CD4-positive, alpha-beta T cell (primary cell): ENCODE data around the gene PITX3. TPM values are rescaled to one million over a fixed set of nuclear protein-coding genes. Genes with fewer than 3 reads are reported as not detected.
"Not testable (repeated sequence)": the region's sequence is repeated elsewhere in the genome, so short reads cannot be mapped to it uniquely, and the experiment has no call there.

Experiments
- ATAC-seq: fragments of 200-7000 bp; cut with Tn5 transposase; one replicate; pipeline ENCODE4 v1.10.0; 2022; ENCODE audit warnings: mild to moderate bottlenecking; ENCODE audit not compliant: poor library complexity
- CTCF ChIA-PET: fragments of 350-600 bp; sonication (Branson Sonifier 250); formaldehyde crosslinking; loops from one replicate; lab custom pipeline; 2021; ENCODE audit warnings: antibody characterized with exemption, inconsistent platforms; lab: Charles Lee
- POLR2A ChIA-PET: fragments of 350-600 bp; sonication (Branson Sonifier 250); formaldehyde crosslinking; loops from one replicate; lab custom pipeline; 2021; ENCODE audit warnings: antibody characterized with exemption, inconsistent platforms; lab: Charles Lee
- DNase-seq, 14 experiments: peaks; one replicate each; pipeline ENCODE4 v3.0.0-alpha.2; 2013 to 2020; ENCODE audit warnings: mixed read lengths in 2 of 14
- H3K27ac ChIP-seq, 2 donors: one replicate each; pipeline versions ENCODE4 v1.5.1 to v1.7.0; 2013; ENCODE audit warnings: low read length in 2 of 2, low read depth in 1 of 2, mild to moderate bottlenecking in 1 of 2
- H3K27me3 ChIP-seq, 2 experiments: 1 replicate in 1 of 2; 2 replicates in 1 of 2; pipeline versions ENCODE4 v1.6.1 to v1.7.0; 2013; ENCODE audit warnings: low read length in 2 of 2, control low read depth in 1 of 2, mild to moderate bottlenecking in 1 of 2, moderate library complexity in 1 of 2; ENCODE audit not compliant: insufficient read depth in 2 of 2, control insufficient read depth in 1 of 2
- H3K36me3 ChIP-seq: one replicate; pipeline ENCODE4 v1.6.1; 2013; ENCODE audit warnings: low read length, control low read depth; ENCODE audit not compliant: insufficient read depth
- H3K4me1 ChIP-seq: one replicate; pipeline ENCODE4 v1.6.1; 2013; ENCODE audit warnings: low read length, control low read depth; ENCODE audit not compliant: insufficient read depth
- H3K4me3 ChIP-seq: one replicate; pipeline ENCODE4 v1.5.1; 2013; ENCODE audit warnings: mild to moderate bottlenecking, low read length, moderate library complexity
- H3K9me3 ChIP-seq, 2 experiments: 1 replicate in 1 of 2; 2 replicates in 1 of 2; pipeline versions ENCODE4 v1.6.1 to v1.7.0; 2013; ENCODE audit warnings: low read length in 2 of 2, mild to moderate bottlenecking in 2 of 2, control low read depth in 1 of 2, moderate library complexity in 1 of 2; ENCODE audit not compliant: control insufficient read depth in 1 of 2, insufficient read depth in 1 of 2
- H3K27ac Mint-ChIP-seq: one replicate; pipeline ENCODE4 v1.8.0; 2020; ENCODE audit warnings: mixed read lengths
- H3K27me3 Mint-ChIP-seq: one replicate; pipeline ENCODE4 v1.8.0; 2021; ENCODE audit warnings: mixed read lengths
- H3K36me3 Mint-ChIP-seq: one replicate; pipeline ENCODE4 v1.8.0; 2021; ENCODE audit warnings: low read depth, mixed read lengths
- H3K4me1 Mint-ChIP-seq: one replicate; pipeline ENCODE4 v1.8.0; 2021; ENCODE audit warnings: low read depth, mixed read lengths
- H3K4me3 Mint-ChIP-seq: one replicate; pipeline ENCODE4 v1.8.0; 2020; ENCODE audit warnings: mild to moderate bottlenecking, mixed read lengths
- H3K9me3 Mint-ChIP-seq: one replicate; pipeline ENCODE4 v1.8.0; 2020; ENCODE audit warnings: mixed read lengths
- CTCF ChIP-seq: fragments of 200-600 bp; IDR thresholded peaks from one replicate; pipeline ENCODE4 v1.8.0; 2022; ENCODE audit warnings: antibody characterized with exemption, mild to moderate bottlenecking
- intact Hi-C, 2 experiments: fragments of 100-400 bp; cut with DNase I in 1 of 2; cut with micrococcal nuclease in 1 of 2; formaldehyde crosslinking; loops; one replicate each; pipeline versions ENCODE4 v1.15.1 to v1.9.0; 2023 to 2025; cut with DNase I, micrococcal nuclease
- total RNA-seq, 174 experiments: library from RNA in 2 of 174; stranded (reverse) in 2 of 174; gene quantifications; one replicate each; pipeline ENCODE4 v1.2.3 and lab custom pipeline; 2021 to 2026

Gene PITX3
- total RNA-seq, 2 experiments from 2014 or later: not detected

GRCh38 chr10:102220612-102221011, 20.7 kb downstream of the PITX3 start:
- DNase-seq: no peak
- ChIA-PET POLR2A (no interaction called here), CTCF (interaction anchor here (1.2 to 4.1 kb wide), 4 partner anchors 9 to 132 kb away, joined by 3 to 15 read pairs (median 4); no protein-coding TSS in a partner anchor)
- H3K4me1 Mint-ChIP-seq: peaks cover under 1% of the 10 kb centered on the region
- ATAC-seq: no peak
- TF ChIP-seq CTCF: no peak
- H3K27me3 Mint-ChIP-seq: peaks cover 23% of the 10 kb centered on the region
- H3K36me3 ChIP-seq: no peaks in the 10 kb centered on the region
- H3K9me3 Mint-ChIP-seq: no peaks in the 10 kb centered on the region
- no peaks in the 10 kb centered on the region for H3K36me3 Mint-ChIP-seq
- no peaks in the 10 kb centered on the region for H3K9me3 ChIP-seq
- H3K27ac ChIP-seq: no peak overlapping the region
- H3K27me3 ChIP-seq: no peaks in the 10 kb centered on the region
- H3K4me1 ChIP-seq: peaks cover 2% of the 10 kb centered on the region
- H3K4me3 Mint-ChIP-seq: no peak overlapping the region
- no peak overlapping the region for H3K27ac Mint-ChIP-seq
- no peak overlapping the region for H3K4me3 ChIP-seq
- intact Hi-C loops: no loop called here

DNA sequence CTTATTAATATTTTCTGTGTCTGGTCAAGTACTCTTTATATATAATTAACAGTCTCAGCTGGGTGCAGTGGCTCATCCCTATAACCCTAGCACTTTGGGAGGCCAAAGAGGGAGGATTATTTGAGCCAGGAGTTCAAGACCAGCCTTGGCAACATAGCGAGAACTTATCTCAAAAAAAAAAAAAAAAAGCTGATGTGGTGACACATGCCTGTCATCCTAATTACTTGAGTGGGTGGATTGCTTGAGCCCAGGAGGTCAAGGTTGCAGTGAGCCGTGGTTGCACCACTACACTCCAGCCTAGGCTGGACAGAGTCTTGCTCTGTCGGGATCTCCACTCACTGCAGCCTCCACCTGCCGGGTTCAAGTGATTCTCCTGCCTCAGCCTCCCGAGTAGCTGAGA, 21.9 kb downstream of the PITX3 start:
- no peak for ATAC-seq
- no peak overlapping the region for H3K27ac Mint-ChIP-seq
- Histone ChIP-seq H3K27me3 (no peaks in the 10 kb centered on the region), H3K27ac (no peak overlapping the region), H3K4me3 (no peak overlapping the region), H3K4me1 (no peaks in the 10 kb centered on the region), H3K9me3 (no peaks in the 10 kb centered on the region), H3K36me3 (no peaks in the 10 kb centered on the region)
- no peak for TF ChIP-seq CTCF
- peaks cover 23% of the 10 kb centered on the region for H3K27me3 Mint-ChIP-seq
- no peaks in the 10 kb centered on the region for H3K4me1 Mint-ChIP-seq
- CTCF ChIA-PET: interaction anchor here (1.1 to 4.1 kb wide), 3 partner anchors 11 to 133 kb away, joined by 3 to 15 read pairs (median 3); no protein-coding TSS in a partner anchor
- POLR2A ChIA-PET: no interaction called here
- H3K36me3 Mint-ChIP-seq: no peaks in the 10 kb centered on the region
- H3K4me3 Mint-ChIP-seq: no peak overlapping the region
- intact Hi-C loops: no loop called here
- DNase-seq: no peak
- H3K9me3 Mint-ChIP-seq: no peaks in the 10 kb centered on the region

DNA sequence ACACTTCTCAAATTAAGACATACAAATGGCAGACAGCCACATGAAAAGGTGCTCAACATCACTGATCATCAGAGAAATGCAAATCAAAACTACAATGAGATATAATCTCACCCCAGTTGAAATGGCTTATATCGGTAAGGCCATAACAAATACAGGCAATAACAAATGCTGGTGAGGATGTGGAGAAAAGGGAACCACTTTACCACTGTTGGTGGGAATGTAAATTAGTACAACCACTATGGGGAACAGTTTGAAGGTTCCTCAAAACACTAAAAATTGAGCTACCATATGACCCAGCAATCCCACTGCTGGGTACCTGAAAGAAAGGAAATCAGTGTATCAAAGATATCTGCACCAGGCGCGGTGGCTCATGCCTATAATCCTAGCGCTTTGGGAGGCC, 27.7 kb downstream of the PITX3 start:
- not testable (repeated sequence) for H3K9me3 Mint-ChIP-seq, H3K27me3 Mint-ChIP-seq

More for the DNA sequence above, 27.7 kb downstream of the PITX3 start:
- H3K4me3 Mint-ChIP-seq, H3K36me3 ChIP-seq, CTCF ChIA-PET, H3K27me3 ChIP-seq, H3K4me1 ChIP-seq, ATAC-seq, intact Hi-C loops, H3K4me1 Mint-ChIP-seq, H3K36me3 Mint-ChIP-seq, H3K27ac ChIP-seq, H3K4me3 ChIP-seq, H3K27ac Mint-ChIP-seq, H3K9me3 ChIP-seq, DNase-seq: not testable (repeated sequence)
- POLR2A ChIA-PET: interaction anchor here (0.6 kb wide), 1 partner anchor 614 kb away, joined by 4 read pairs; no protein-coding TSS in a partner anchor
